Hematopoietic multipotent progenitor cell treated with erythropoietin and hydrocortisone succinate and interleukin-3 and kit ligand, for 15 days (in vitro differentiated cells): ENCODE measurements around the gene HSPA6.
"Not testable (repeated sequence)": the region's sequence is repeated elsewhere in the genome, so short reads cannot be mapped to it uniquely, and the experiment has no call there.

Experiments
- DNase-seq: peaks from one replicate; pipeline ENCODE4 v3.0.0-alpha.2; 2015; ENCODE audit warnings: low spot score

HSPA6 gene

DNA sequence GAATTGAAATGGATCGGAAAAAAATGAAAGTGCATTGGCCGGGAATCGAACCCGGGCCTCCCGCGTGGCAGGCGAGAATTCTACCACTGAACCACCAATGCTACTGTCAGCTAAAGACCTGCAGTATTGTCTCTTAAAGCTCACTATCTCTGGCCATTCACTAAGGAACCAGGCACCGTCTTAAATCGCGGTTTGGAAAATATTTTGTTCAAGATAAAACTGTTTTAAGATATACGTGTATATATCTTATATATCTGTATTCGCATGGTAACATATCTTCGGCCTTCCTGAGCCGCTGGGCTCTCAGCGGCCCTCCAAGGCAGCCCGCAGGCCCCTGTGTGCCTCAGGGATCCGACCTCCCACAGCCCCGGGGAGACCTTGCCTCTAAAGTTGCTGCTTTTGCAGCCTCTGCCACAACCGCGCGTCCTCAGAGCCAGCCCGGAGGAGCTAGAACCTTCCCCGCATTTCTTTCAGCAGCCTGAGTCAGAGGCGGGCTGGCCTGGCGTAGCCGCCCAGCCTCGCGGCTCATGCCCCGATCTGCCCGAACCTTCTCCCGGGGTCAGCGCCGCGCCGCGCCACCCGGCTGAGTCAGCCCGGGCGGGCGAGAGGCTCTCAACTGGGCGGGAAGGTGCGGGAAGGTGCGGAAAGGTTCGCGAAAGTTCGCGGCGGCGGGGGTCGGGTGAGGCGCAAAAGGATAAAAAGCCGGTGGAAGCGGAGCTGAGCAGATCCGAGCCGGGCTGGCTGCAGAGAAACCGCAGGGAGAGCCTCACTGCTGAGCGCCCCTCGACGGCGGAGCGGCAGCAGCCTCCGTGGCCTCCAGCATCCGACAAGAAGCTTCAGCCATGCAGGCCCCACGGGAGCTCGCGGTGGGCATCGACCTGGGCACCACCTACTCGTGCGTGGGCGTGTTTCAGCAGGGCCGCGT is at the start of gene HSPA6:
Gene HSPA6 (plus strand): TSS at position 724 of the 925 bp plus-strand sequence. CDS start 119 bp downstream, at position 843.
- peak; percentile 89 for DNase-seq

DNA sequence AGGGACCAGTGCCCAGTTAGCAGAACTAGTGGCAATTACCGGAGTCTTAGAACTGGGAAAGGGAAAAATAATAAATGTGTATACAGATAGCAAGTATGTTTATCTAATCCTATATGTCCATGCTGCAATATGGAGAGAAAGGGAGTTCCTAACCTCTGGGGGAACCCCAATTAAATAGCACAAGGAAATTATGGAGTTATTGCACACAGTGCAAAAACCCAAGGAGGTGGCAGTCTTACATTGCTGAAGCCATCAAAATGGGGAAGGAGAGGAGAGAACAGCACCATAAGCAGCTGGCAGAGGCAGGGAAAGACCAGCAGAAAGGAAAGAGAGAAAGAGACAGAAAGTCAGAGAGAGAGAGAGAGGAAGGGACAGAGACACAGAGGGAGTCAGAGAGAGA is 46.6 kb upstream of the HSPA6 start:
- not testable (repeated sequence) for DNase-seq

DNA sequence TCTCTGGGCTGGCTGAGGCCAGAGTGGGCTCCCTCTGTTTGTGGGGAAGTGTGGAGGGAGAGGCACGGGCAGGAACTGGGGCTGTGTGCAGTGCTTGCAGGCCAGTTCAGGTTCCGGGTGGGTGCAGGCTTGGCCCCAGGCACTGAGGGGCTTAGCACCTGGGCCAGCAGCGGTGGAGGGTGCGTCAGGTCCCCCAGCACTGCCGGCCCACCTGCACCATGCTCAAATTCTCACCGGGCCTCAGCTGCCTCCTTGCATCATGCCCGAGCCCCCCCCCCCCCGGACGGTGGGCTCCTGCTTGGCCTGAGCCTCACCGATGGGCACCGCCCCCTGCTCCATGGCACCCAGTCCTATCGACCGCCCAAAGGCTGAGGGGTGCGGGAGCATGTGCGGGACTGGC is 45.4 kb upstream of the HSPA6 start:
- no peak for DNase-seq

DNA sequence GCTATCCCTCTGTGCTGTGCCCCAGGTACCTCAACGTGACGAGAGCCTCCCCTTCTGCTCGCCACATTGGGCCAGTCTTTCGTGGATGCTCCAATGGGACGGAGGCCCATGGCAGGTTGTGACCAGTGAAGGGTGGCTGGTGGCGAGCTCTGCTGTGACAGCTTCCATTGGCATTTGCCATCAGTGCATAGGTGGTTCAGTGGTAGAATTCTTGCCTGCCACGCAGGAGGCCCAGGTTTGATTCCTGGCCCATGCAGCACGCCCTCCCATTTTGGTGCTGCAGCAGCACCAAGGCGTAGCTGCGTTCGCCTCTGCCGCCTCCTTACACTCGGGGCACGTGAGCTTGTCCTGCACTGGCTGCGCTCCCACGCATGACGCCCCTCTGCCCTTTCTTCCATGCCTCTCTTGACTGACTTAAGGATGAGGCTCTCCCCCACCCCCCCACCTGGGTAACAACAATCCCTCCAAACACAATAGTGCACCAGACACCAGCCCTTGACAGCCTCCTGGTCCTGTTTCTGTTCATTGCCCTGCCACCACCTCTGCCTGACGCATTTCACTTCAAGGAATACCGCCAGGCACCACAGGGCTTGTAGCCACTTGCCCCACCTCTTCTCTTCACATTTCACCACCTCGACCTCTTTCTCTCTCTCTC is 43.8 kb upstream of the HSPA6 start:
- no peak for DNase-seq

DNA sequence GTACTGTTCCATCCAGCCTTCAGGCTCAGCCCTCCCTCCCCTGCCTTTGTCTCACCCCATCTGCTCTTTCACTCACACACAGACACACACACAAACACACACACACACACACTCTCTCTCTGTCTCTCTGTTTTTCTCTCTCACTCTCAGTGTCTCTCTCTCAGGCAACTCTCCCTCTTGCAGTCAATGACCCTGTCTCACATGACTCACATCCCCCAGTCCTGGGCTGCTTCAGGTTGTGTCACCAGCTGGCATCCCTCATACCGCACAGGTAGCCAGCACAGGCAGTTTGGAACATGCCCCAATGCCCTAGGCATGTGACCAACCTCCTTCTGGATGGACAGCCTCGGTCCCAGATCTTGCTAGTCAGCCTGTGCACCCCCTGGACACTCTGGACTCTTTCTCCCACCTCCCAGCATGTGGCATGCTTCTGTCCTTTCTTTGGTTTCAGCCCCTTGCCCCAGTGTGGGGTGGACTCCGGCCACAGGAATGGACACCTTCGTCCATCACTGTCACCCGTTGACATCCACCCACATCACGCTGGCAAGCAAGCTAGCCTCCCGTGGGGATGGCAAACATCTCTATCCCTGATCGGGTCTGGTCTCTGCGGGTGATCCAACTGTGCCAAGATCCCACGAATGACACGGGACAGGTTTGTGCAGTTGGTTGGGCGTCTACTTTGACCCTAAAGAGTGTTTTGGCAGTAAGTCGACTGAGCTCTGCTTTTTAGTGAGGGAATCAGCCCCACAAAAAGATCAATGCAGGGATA is 42.5 kb upstream of the HSPA6 start:
- DNase-seq: no peak

DNA sequence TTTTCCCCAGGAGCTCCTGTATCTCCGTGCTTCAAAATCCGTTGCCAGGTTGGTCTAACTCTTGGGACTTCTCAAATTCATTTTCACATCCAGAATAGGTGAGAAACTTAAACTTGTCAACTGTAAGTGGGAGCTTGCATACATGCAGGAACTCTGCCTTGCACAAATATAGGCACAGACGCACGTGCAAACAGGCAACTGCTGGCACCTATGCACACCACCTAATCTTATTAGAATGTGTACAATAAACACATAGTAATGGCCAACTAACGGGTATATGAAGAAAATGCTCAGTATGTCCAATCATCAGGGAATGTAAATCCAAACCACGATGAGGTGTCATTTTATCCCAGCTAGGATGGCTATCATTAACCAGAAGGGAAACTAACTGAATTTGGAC is 41.7 kb upstream of the HSPA6 start:
- DNase-seq: no peak

DNA sequence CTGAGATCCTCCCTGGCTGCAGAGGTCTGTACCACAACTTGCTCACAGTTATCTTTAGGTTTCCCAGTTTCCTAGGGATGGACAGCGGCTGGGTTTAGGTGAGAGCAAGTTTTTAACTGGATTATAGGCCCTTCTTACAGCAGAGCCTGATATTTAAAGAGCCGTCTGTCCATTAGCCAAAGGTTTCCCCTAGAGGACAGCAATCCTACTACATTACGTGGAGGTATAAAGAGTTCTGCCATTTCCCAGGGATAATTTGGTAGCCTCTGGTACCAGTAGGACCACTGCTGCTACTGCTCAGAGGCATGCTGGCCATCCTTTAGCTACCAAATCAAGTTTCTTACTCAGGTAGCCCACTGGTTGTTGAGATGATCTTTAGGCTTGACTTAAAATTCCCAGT is 41.0 kb upstream of the HSPA6 start:
- DNase-seq: no peak

DNA sequence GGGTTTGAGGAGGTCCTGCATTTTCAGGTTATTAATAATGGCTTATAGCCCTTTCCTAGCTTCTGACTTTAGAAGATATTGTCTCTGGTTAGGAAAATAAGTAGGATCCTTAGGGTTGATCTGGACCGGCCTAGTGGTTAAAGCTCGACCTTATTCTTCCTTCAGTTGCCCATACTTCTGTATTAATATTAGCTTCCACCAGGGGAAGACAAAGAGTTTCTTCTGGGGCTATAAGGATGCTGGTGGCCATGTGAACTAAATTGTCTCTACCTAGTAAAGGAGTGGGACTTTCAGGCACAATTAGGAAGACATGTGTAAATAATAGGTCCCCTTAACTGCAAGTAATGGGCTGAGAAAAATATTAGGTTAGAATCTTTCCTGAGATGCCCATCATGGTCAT is 39.7 kb upstream of the HSPA6 start:
- DNase-seq: peak; percentile 55

DNA sequence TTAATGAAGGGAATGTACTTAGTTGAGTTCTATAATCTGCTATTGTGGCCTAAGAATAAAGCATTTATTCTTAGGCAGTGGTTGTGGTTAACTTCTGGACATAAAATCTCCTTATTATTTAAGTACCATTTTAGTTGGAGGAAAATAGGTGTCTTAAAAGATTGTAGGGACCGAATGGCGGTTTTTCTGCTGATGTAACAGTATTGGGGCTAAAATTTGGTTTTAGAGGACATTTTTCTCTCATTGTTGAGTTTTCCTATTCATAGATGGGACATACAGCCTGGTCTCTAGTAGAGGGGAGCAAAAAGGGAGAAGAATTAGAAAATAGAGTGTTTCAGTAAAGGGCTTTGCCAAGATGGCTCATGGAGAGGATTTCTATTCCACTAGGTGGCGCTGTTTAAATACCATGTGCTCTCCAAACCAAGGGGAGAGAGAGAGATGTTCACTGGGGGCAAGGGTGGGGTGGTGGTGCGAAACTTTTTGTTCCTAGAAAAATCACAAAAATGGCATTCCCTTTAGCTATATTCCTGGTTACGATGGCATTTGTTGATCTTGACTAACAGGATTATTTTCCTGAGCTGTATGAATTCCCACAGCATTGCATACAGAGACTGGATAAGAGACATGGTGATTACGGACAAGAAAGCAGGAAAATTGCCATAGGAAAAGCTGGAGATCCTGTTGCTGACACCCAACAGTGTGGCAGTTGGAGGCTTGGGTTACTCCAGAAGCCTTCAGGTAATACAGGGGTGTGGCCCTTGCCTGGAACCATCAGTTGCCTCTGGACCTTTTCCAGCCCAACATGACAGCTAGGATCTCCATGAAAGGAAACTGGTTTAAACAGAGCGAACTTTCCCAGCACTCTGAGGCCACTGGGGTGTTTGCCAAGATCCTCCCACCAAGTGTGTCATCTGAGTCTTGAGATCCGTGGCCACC is 37.3 kb upstream of the HSPA6 start:
- DNase-seq: peak; percentile 92

DNA sequence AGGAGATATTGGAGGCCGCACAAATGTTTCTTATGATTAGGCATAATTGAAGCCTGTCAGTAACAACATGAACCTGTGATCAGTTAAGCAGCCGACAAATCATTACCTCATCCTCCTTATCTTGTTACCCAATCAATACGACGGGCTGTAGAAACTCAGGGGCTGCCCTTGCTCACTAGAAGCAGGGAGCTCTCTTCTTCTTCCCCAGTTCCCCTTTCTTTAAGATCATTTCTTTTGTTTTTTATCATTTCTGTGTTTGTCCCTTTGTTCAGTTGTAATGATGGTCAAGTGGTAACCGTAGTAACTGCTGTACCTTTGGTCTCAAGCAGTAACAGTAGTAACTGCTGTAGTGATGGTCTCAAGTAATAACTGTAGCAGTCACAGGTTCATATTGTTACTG is 32.9 kb upstream of the HSPA6 start:
- no peak for DNase-seq

DNA sequence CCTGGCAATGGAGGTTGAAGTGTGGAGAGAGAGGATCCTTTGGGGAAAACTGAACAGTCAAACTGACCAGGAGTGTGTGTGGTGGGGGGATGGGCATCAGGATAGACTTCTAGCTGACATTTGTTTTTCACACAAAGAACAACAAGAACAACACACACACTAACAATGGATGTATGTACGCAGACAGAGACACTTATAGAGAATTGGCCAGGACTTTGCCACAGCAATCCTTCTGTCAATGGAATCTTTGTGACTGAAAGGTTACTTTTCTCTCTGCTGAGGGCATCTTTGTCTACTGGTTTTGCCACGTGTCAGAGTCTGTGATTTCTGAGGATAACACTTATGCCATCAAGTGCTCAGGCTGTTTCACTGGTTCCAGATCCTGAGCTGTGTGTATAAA is 31.5 kb upstream of the HSPA6 start:
- no peak for DNase-seq

DNA sequence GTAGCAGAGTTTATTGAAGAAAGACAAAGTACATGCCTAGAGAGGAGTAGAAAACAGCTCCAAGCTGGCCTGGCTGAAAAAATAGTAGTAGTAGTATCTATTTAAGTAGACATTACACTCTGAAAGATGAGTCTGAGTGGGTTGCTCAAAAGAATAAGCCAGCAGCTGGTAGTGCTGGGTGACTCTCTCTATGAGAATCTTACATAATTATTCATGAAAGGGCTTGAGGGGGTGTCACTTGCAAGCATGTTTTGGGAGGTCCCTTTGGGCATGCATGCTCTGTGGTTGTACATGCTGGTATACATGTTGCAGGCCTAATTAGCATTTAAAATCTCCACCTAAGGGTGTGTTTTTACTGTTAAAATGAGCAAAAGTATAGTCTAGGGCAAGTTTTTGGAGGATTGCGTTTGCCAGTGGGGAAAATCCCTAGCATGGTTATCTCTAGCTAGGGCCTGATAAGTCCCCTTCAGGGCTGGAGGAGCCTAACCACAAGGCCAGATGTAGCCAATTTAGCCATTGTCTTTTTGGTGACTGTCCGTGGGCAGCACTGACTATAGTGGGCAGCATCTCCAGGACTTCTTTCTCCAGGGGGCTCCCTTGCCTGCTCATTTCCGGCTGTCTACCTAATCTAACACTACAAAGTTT is 30.1 kb upstream of the HSPA6 start:
- no peak for DNase-seq

DNA sequence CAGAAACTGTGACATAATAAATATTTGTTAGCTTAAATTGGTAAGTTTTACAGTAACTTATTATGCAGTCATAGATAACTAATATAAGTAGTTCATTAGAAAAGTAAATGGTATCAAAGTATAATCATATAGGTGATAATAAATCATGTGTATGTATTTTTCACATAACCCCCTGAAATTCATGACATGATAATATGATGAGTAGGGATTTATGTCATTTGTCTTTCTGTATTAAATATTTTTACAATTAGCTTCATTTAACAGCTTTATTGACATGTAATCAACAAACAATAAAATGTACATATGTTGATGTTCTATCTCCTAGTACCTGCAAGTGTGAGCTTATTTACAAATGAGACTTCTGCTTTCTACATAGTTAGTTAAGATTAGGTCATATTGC is 28.9 kb upstream of the HSPA6 start:
- DNase-seq: no peak

DNA sequence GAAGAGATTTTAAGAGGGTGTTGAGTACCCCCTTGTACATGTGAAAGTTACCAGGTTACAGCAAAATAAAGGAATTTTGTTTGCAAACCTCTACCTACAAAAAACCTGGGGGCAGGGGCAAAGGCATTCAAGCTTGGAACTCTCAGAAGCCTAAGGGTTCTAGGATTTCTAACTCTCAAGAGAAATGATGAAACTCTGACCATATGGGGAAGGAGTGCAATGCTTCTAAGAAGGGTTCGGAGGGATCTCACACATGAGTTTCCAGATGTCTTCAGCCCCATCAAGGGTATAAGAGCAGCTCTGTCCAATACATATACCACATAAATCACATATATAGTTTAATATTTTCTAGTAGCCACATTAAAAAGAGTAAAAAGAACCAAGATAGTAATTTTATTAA is 26.4 kb upstream of the HSPA6 start:
- no peak for DNase-seq

DNA sequence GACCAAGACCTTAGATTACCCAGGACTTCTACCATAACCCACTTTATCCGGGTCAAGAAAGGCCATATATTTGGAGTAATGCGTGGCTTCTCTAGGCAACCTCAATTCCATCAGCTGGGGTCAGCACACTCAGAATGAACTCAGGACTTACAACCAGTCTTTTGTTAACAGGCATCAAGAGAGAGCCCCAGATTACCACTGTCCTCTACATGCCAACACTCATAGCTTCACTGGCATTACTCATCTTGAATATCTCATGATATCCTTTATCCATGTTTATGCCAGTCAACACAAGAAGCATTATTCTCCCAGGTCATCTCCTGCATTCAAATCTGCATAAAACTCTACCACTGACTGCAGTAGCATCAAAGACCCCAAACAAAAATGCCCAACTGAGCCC is 25.7 kb upstream of the HSPA6 start:
- no peak for DNase-seq

DNA sequence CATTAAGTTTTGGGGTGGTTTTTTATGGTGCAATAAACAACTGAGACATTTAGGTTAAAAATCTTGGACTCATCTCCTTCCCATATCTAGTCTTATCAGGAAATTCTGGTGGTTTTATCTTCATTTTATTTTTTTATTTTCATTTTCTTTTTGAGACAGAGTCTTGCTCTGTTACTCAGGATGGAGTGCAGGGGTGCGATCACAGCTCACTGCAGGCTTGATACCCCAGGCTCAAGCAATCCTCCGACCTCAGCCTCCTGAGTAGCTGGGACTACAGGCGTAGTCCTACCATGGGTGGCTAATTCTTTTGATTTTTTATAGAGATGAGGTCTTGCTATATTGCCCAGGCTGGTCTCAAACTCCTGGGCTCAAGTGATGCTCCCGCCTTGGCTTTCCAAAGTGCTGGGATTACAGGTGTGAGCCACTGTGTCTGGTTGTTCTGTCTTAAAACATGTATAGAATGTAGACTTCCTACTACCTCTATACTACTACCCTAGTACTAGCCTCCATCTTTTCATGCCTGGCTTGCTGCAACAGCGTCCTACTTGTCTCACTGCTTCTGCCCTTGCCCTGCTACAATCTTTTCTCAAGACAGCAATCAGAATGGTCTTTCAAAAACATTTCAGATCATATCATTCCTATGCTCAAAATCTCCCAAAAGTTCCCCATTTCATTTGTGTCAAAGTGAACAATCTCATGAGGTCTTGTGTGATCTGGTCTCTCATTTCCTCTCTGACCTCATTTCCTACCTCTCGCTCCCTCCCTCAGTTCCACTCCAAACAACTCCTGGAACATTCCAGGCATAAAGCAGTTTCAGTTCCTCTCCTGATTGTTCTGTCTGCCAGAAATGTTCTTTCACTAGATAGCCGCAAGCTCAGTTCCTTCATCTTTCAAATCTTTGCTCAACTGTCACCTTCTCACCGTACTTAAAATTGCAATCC is 25.0 kb upstream of the HSPA6 start:
- DNase-seq: no peak

DNA sequence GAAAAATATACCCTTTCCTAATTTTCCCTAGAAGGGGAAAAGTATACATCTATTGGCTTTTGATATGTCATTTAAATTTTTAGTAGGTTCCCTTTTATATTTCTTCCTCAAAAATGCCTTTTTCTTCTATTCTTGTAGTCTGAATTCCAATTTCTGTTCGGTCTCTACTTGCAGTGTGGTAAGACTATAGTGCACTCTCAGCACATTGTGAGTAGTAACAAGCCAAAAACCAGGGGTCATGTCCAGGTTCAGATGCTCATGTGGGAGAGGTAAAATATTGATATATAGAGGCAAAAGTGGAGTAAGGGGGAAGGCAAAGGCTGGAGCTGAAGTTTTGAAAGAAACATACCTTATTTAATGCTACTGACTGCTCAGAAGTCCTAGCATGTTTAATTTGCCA is 23.1 kb upstream of the HSPA6 start:
- DNase-seq: no peak

DNA sequence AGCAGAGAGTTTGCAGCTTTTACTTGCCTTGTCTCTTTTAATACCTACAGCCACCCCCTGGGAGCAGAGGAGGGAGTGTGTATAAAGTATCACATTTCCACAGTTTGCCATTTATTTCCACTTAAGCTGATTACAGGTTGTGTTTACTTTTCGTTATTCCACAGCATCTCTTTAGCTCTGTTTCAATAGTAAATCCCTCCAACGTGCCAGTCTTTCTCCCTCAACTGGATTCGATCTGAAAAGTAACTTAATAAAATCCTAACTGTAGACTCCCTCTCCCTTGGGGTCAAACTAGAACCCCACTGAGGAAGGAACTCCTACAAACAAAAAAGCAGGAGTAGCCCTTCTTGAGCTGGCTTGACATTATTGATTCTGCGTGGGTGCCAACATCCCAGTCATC is 22.2 kb upstream of the HSPA6 start:
- no peak for DNase-seq

DNA sequence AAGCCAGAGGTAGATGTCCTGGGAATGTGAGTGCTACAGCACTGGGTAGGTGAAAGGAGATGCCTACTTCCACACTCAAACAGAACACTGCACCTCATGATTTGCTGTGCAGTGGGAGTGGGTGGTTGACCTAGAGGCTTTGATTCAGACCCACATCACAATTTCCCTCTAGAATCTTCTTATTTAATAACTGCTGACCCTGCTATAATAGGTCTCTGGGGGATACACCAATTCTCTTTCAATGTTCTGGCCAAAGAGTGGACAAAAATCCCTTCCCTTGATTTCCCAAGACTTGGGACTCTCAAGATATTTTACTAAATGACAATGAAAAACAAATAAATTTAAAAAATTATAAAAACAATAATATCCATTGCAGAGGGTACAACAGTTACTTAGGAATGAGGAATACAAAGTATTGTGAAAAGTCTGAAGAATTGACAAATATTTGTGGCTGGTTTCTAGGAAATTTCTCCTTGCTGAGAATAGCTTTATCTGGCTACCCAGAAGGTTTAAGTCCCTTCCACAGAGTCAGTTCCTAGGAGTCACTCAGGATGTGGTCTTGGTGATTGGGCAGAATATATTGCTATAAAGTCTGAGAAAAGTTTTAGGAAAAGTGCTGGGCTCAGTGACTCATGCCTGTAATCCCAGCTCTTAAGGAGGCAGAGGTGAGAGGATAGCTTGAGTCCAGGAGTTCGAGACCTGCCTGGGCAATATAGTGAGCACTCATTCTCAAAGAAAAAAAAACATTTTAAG is 21.5 kb upstream of the HSPA6 start:
- DNase-seq: no peak
